GM21390 (cell line): Measurements from ENCODE around the gene OTUD3.
"Not testable (repeated sequence)": the region's sequence is repeated elsewhere in the genome, so short reads cannot be mapped to it uniquely, and the experiment has no call there.

Source experiments
- ATAC-seq: cut with Tn5 transposase; IDR thresholded peaks from one replicate; pipeline ENCODE4 v1.9.1; 2021; ENCODE audit not compliant: unreplicated experiment

Gene OTUD3

GRCh38 chr1:19909971-19910370, 27.8 kb downstream of the OTUD3 start:
- ATAC-seq: no peak

GRCh38 chr1:19910650-19911049, 28.5 kb downstream of the OTUD3 start:
- ATAC-seq: no peak

GRCh38 chr1:19918057-19918456, 35.9 kb downstream of the OTUD3 start:
- ATAC-seq: no peak

GRCh38 chr1:19920132-19920710, 38.0 kb downstream of the OTUD3 start:
- no peak for ATAC-seq

- no peak for ATAC-seq
Observed at GRCh38 chr1:19921310-19921709, 39.1 kb downstream of the OTUD3 start.

GRCh38 chr1:19922015-19922688, 40.0 kb downstream of the OTUD3 start:
- no peak for ATAC-seq

GRCh38 chr1:19923137-19923952, 41.1 kb downstream of the OTUD3 start, which contains the start of gene PLA2G2E:
PLA2G2E (minus strand) TSS chr1:19923617; CDS start chr1:19923559, 58 bp downstream.
- ATAC-seq: no peak

- ATAC-seq: no peak
Observed at GRCh38 chr1:19923953-19924346, 41.8 kb downstream of the OTUD3 start.

- no peak for ATAC-seq
Observed at GRCh38 chr1:19925342-19926070, 43.3 kb downstream of the OTUD3 start.

GRCh38 chr1:19926296-19927129, 44.3 kb downstream of the OTUD3 start:
- no peak for ATAC-seq

GRCh38 chr1:19927130-19927421, 44.9 kb downstream of the OTUD3 start:
- not testable (repeated sequence) for ATAC-seq

- no peak for ATAC-seq
Observed at GRCh38 chr1:19932866-19933265, 50.7 kb downstream of the OTUD3 start.

- no peak for ATAC-seq
Observed at GRCh38 chr1:19934336-19934735, 52.1 kb downstream of the OTUD3 start.

GRCh38 chr1:19936061-19936750, 54.0 kb downstream of the OTUD3 start:
- no peak for ATAC-seq

GRCh38 chr1:19938472-19938871, 56.3 kb downstream of the OTUD3 start:
- no peak for ATAC-seq

GRCh38 chr1:19940486-19941205, 58.5 kb downstream of the OTUD3 start:
- no peak for ATAC-seq

- no peak for ATAC-seq
Observed at GRCh38 chr1:19941206-19941568, 59.0 kb downstream of the OTUD3 start.

- no peak for ATAC-seq
Observed at GRCh38 chr1:19942088-19942487, 59.9 kb downstream of the OTUD3 start.

GRCh38 chr1:19942657-19943056, 60.5 kb downstream of the OTUD3 start:
- no peak for ATAC-seq
